IMR-90 (cell line): Measurements from ENCODE around the gene NOP14. TPM values are rescaled to one million over a fixed set of nuclear protein-coding genes. Genes with fewer than 3 reads are reported as not detected.

Source experiments
- NFE2L2 ChIP-seq: fragments of 150-350 bp; IDR thresholded peaks from 2 replicates; pipeline ENCODE4 v1.6.1; 2016; ENCODE audit warnings: low read depth, mild to moderate bottlenecking, low read length
- polyA plus RNA-seq, 3 experiments: library from polyadenylated mRNA; depleted of rRNA; stranded (reverse); fragments of >200 nt; gene quantifications; 2 replicates each; pipeline ENCODE4 v1.2.3, GENCODE V29; 2012; ENCODE audit warnings: low replicate concordance in 1 of 3
- total RNA-seq: library from RNA; depleted of rRNA; stranded (reverse); fragments of >200 nt; gene quantifications from 2 replicates; pipeline ENCODE4 v1.2.3, GENCODE V29; 2012
- TF ChIP-seq, protein P1 (sequence below): fragments of 150-350 bp; IDR thresholded peaks from 2 replicates; pipeline ENCODE4 v1.6.1; 2017; ENCODE audit warnings: mild to moderate bottlenecking, antibody characterized with exemption, low read length, low read depth

The NOP14 gene
- total and polyA plus RNA-seq, 2 of the 4 experiments (the other 2 are of a cell fraction): 10.9 to 12.6 TPM

DNA sequence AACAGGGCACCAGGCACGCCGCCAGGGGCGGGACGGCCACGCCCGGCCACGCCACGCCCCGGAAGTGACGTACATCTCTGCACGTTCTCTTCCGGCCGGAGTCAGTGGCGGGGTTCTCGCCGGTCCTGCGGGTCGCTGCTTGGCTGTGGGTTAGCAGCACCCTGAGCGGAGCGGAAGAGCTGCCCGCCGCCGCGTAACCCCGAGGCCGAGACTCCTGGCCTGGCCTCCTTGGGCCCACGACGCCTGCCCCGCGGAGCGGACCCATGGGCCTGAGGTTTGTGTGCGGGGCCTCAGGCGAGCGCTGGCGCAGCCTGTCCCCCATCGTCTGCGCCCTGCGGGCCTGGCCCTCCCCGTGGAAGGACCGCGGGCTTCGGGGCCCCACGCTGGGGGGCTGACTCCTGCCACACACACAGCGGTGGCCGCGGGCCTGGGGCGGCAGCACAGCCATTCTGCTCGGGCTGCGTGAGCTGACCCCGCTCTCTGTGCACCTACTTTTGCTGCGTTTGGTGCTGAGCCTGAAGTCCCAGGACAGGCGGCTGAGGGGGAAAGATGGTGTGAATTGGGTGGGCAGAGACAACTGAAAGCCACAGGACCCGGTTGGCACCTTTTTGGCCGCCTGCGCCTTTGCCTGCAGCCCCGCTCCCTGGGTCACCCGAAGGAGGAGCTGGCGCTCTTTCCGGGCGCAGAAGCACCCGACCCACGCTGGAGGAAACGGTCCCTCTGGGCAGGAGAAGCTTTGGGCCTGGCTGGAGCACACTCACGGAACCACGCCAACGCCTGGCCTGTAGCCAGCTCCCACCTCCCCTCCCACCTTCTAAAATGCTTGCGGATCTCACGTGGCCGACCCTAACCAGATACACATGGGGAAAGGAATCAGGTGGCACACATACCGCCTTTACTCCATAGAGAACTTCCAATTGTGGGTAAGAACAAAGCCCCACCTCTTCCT, 28.1 kb downstream of the NOP14 start (continued):
- TF ChIP-seq, protein P1, sequence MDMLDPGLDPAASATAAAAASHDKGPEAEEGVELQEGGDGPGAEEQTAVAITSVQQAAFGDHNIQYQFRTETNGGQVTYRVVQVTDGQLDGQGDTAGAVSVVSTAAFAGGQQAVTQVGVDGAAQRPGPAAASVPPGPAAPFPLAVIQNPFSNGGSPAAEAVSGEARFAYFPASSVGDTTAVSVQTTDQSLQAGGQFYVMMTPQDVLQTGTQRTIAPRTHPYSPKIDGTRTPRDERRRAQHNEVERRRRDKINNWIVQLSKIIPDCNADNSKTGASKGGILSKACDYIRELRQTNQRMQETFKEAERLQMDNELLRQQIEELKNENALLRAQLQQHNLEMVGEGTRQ: no peak
- TF ChIP-seq NFE2L2: no peak
